ENCODE measurements around the gene B3GALT2.

B3GALT2 gene

GRCh38 chr1:193184776-193185175 lies 1.6 kb downstream of the B3GALT2 start:
- Histone ChIP-seq H3K9me3 (no peaks in the 10 kb centered on the region), H3K9ac (no peak overlapping the region), H4K20me1 (peaks cover 91% of the 10 kb centered on the region), H3K4me1 (peaks cover 6% of the 10 kb centered on the region), H3K4me3 (no peak overlapping the region), H3K27me3 (no peaks in the 10 kb centered on the region), H3K27ac (no peak overlapping the region), H3K4me2 (no peak overlapping the region), H3K36me3 (no peaks in the 10 kb centered on the region; the same call in 1 of the 2 replicates)
- no peak for TF ChIP-seq Cebpa-rat (IDR thresholded peaks at IDR 0.05)

- no peak for TF ChIP-seq Cebpa-rat (IDR thresholded peaks at IDR 0.05)
- Histone ChIP-seq H3K9ac (no peak overlapping the region), H3K9me3 (no peaks in the 10 kb centered on the region), H3K27ac (no peak overlapping the region), H4K20me1 (peaks cover 91% of the 10 kb centered on the region), H3K4me3 (no peak overlapping the region), H3K4me2 (no peak overlapping the region), H3K27me3 (no peaks in the 10 kb centered on the region), H3K4me1 (peaks cover 7% of the 10 kb centered on the region), H3K36me3 (no peaks in the 10 kb centered on the region; the same call in 1 of the 2 replicates)
Observed at GRCh38 chr1:193183019-193183627, 3.3 kb downstream of the B3GALT2 start.

- no peak for TF ChIP-seq Cebpa-rat (IDR thresholded peaks at IDR 0.05)
- peaks cover 80% of the 10 kb centered on the region for H4K20me1 ChIP-seq
- H3K4me2 ChIP-seq, result no peak overlapping the region
- H3K4me1 ChIP-seq, result peaks cover 7% of the 10 kb centered on the region
- H3K4me3 ChIP-seq, result no peak overlapping the region
- no peaks in the 10 kb centered on the region for H3K9me3 ChIP-seq
- no peaks in the 10 kb centered on the region for H3K27me3 ChIP-seq
- no peak overlapping the region for H3K9ac ChIP-seq
- H3K27ac ChIP-seq, result no peak overlapping the region
- H3K36me3 ChIP-seq, result peaks cover 1% of the 10 kb centered on the region; the same call in 1 of the 2 replicates
Observed at GRCh38 chr1:193181985-193182384, 4.4 kb downstream of the B3GALT2 start.

- Histone ChIP-seq H3K4me2 (no peak overlapping the region), H4K20me1 (peaks cover 75% of the 10 kb centered on the region), H3K27me3 (no peaks in the 10 kb centered on the region)
Observed at GRCh38 chr1:193181536-193181935, 4.9 kb downstream of the B3GALT2 start.

GRCh38 chr1:193179094-193179493 lies 7.3 kb downstream of the B3GALT2 start:
- H3K27me3 ChIP-seq, result no peaks in the 10 kb centered on the region
- no peak overlapping the region for H3K4me2 ChIP-seq
- peaks cover 16% of the 10 kb centered on the region; the same call in 1 of the 2 replicates for H3K36me3 ChIP-seq
- H3K4me1 ChIP-seq, result peaks cover 7% of the 10 kb centered on the region
- no peak overlapping the region for H3K4me3 ChIP-seq
- no peak overlapping the region for H3K9ac ChIP-seq
- no peak for TF ChIP-seq Cebpa-rat (IDR thresholded peaks at IDR 0.05)
- peaks cover 58% of the 10 kb centered on the region for H4K20me1 ChIP-seq
- H3K27ac ChIP-seq, result no peak overlapping the region
- no peaks in the 10 kb centered on the region for H3K9me3 ChIP-seq

More at GRCh38 chr1:193181536-193181935, 4.9 kb downstream of the B3GALT2 start:
- no peaks in the 10 kb centered on the region for H3K9me3 ChIP-seq
- peaks cover 7% of the 10 kb centered on the region for H3K4me1 ChIP-seq
- TF ChIP-seq Cebpa-rat (IDR thresholded peaks at IDR 0.05), result no peak
- no peak overlapping the region for H3K9ac ChIP-seq
- H3K4me3 ChIP-seq, result no peak overlapping the region
- no peak overlapping the region for H3K27ac ChIP-seq
- peaks cover 4% of the 10 kb centered on the region; the same call in 1 of the 2 replicates for H3K36me3 ChIP-seq

- no peak overlapping the region for H3K27ac ChIP-seq
- H3K4me3 ChIP-seq, result no peak overlapping the region
- peaks cover 7% of the 10 kb centered on the region for H3K4me1 ChIP-seq
- peaks cover 46% of the 10 kb centered on the region for H4K20me1 ChIP-seq
- H3K4me2 ChIP-seq, result no peak overlapping the region
- H3K9me3 ChIP-seq, result no peaks in the 10 kb centered on the region
- H3K9ac ChIP-seq, result no peak overlapping the region
- no peaks in the 10 kb centered on the region for H3K27me3 ChIP-seq
- peaks cover 29% of the 10 kb centered on the region for H3K36me3 ChIP-seq
- no peak for TF ChIP-seq Cebpa-rat (IDR thresholded peaks at IDR 0.05)
Observed at GRCh38 chr1:193176788-193177187, 9.6 kb downstream of the B3GALT2 start.

- Histone ChIP-seq H3K4me3 (no peak overlapping the region), H3K4me2 (no peak overlapping the region), H3K36me3 (peaks cover 36% of the 10 kb centered on the region), H4K20me1 (peaks cover 46% of the 10 kb centered on the region), H3K27me3 (no peaks in the 10 kb centered on the region), H3K27ac (no peak overlapping the region), H3K4me1 (peaks cover 7% of the 10 kb centered on the region), H3K9me3 (0 out of 2 replicates have a peak, but pooled peaks cover 5% of the 10 kb centered on the region), H3K9ac (no peak overlapping the region)
- TF ChIP-seq Cebpa-rat (IDR thresholded peaks at IDR 0.05), result no peak
Observed at GRCh38 chr1:193176113-193176512, 10.3 kb downstream of the B3GALT2 start.

- Histone ChIP-seq H3K9me3 (no peaks in the 10 kb centered on the region), H3K36me3 (peaks cover 57% of the 10 kb centered on the region), H4K20me1 (peaks cover 52% of the 10 kb centered on the region), H3K4me1 (no peaks in the 10 kb centered on the region), H3K9ac (no peak overlapping the region), H3K4me3 (no peak overlapping the region), H3K27me3 (no peaks in the 10 kb centered on the region), H3K4me2 (no peak overlapping the region), H3K27ac (no peak overlapping the region)
- no peak for TF ChIP-seq Cebpa-rat (IDR thresholded peaks at IDR 0.05)
Observed at GRCh38 chr1:193157360-193157759, 29.1 kb downstream of the B3GALT2 start.

- peaks cover 59% of the 10 kb centered on the region for H3K36me3 ChIP-seq
- no peak overlapping the region for H3K4me3 ChIP-seq
- no peak for TF ChIP-seq Cebpa-rat (IDR thresholded peaks at IDR 0.05)
- peaks cover 52% of the 10 kb centered on the region for H4K20me1 ChIP-seq
- no peak overlapping the region for H3K4me2 ChIP-seq
- no peaks in the 10 kb centered on the region for H3K9me3 ChIP-seq
- H3K27ac ChIP-seq, result no peak overlapping the region
- no peaks in the 10 kb centered on the region for H3K27me3 ChIP-seq
- no peaks in the 10 kb centered on the region for H3K4me1 ChIP-seq
- H3K9ac ChIP-seq, result no peak overlapping the region
Observed at GRCh38 chr1:193156822-193157142, 29.6 kb downstream of the B3GALT2 start.

- no peaks in the 10 kb centered on the region for H3K4me1 ChIP-seq
- no peak for TF ChIP-seq Cebpa-rat (IDR thresholded peaks at IDR 0.05)
- H3K36me3 ChIP-seq, result peaks cover 65% of the 10 kb centered on the region
- H3K9ac ChIP-seq, result no peak overlapping the region
- H3K4me3 ChIP-seq, result no peak overlapping the region
- H4K20me1 ChIP-seq, result peaks cover 52% of the 10 kb centered on the region
- no peak overlapping the region for H3K4me2 ChIP-seq
- H3K27ac ChIP-seq, result no peak overlapping the region
- H3K27me3 ChIP-seq, result no peaks in the 10 kb centered on the region
- H3K9me3 ChIP-seq, result no peaks in the 10 kb centered on the region
Observed at GRCh38 chr1:193156117-193156821, 30.1 kb downstream of the B3GALT2 start.

Data from BLaER1 (cell line).